IPS-18c (cell line): ENCODE measurements around the gene RNF150.
"Not testable (repeated sequence)": the region's sequence is repeated elsewhere in the genome, so short reads cannot be mapped to it uniquely, and the experiment has no call there.

Source experiments
- H3K4me3 ChIP-seq: 2 replicates; pipeline ENCODE4 v1.7.0; 2013; ENCODE audit warnings: low read depth, mild to moderate bottlenecking, low read length, moderate library complexity; ENCODE audit not compliant: insufficient read depth
- H3K9me3 ChIP-seq: one replicate; pipeline ENCODE4 v1.6.1; 2013; ENCODE audit warnings: mild to moderate bottlenecking, low read length, moderate library complexity; ENCODE audit not compliant: control insufficient read depth, insufficient read depth

Gene RNF150

GRCh38 chr4:141054446-141054845 is 78.8 kb downstream of the RNF150 start:
- no peak overlapping the region for H3K4me3 ChIP-seq
- H3K9me3 ChIP-seq = peaks cover 7% of the 10 kb centered on the region

DNA sequence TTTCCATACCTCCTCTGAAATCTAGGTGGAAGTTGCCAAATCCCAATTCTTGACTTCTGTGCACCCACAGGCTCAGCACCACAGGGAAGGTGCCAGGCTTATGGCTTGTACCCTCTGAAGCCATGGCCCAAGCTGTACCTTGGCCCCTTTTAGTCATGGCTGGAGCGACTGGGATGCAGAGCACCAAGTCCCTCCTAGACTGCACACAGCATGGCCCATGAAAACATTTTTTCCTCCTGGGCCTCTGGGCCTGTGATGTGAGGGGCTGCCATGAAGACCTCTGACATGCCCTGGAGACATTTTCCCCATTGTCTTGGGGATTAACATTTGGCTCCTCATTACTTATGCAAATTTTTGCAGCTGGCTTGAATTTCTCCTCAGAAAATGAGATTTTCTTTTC is 82.3 kb downstream of the RNF150 start:
- not testable (repeated sequence) for H3K9me3 ChIP-seq
- peak overlapping the region; percentile 24; the same call in 1 of the 2 replicates for H3K4me3 ChIP-seq

- H3K9me3 ChIP-seq = peaks cover 5% of the 10 kb centered on the region
- H3K4me3 ChIP-seq = no peak overlapping the region
These were observed 85.9 kb downstream of the RNF150 start for GRCh38 chr4:141047228-141047884.

DNA sequence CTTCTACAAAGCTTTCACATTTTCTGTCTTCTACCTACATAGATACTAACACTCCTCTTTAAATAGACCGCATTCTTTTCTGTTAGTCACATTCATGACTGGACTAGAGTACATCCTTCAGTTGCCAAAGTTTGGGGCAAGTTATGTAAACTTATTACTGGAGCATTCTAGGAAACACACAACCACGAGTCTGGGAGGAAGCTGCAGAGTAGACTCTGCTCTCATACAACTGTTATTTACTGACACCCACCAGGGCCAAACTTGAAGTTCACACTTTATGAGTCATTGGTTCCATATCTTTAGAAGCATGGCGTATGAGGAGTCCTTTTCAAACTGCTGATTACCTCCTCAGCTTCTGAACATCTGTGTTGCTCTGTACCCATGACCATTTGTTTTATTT is 87.0 kb downstream of the RNF150 start:
- Histone ChIP-seq H3K4me3 (no peak overlapping the region), H3K9me3 (peaks cover 5% of the 10 kb centered on the region)

DNA sequence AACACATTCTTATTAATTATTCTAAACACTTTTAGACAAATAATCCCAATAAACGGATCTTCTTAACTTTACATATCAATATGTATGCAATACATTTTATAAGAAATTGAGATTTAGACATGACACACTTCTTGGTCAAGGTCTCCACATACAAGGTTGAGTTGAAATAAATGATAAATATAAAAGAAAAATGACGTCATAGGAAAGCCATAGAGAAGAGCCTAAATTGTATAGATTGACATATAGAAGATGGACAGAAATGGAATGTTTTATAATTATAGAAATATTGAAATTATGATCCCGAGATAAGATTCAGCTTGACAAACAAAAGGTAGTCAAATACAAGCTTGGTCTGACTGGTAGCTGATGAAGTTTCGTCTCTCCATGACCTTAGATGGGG is 87.4 kb downstream of the RNF150 start:
- Histone ChIP-seq H3K9me3 (peaks cover 3% of the 10 kb centered on the region), H3K4me3 (no peak overlapping the region)

DNA sequence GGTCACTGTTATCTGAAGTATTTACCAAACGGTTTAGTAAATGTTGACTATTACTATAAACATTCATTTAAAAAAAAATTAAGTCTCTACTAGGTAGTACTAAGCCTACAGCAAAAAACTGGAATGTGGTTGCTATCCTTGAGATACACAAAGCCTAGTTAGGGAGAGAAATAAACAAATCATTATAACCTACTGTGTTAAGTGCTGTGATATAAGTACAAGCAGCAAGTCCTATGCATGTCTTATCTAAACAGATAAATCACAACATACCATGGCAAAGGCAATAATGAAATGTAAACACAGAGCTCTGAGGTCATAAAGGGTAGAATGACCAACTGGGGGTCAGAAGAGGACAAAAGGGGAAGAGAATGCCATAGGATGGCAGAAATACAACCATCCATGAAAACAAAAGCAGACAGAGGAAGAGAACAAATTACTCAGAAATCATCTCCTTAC is 92.2 kb downstream of the RNF150 start:
- Histone ChIP-seq H3K9me3 (no peaks in the 10 kb centered on the region), H3K4me3 (no peak overlapping the region)

GRCh38 chr4:141039156-141039555 is 94.1 kb downstream of the RNF150 start:
- Histone ChIP-seq H3K9me3 (no peaks in the 10 kb centered on the region), H3K4me3 (no peak overlapping the region)

DNA sequence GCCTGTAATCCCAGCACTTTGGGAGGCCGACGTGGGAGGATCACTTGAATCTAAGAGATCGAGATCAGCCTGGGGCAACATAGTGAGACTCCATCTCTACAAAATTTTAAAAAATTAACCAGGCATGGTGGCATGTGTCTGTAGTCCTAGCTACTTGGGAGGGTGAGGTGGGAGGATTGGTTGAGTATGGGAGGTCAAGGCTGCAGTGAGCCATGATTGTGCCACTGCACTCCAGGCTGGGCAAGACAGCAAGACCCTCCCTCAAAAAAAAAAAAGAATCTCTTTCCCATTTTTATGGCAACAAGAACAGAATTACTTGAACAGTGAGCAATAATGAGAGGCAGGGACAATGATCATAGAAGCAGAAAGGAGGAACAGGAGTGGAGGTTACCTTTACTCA is 94.8 kb downstream of the RNF150 start:
- H3K9me3 ChIP-seq = no peaks in the 10 kb centered on the region

GRCh38 chr4:141037446-141037845 is 95.8 kb downstream of the RNF150 start:
- Histone ChIP-seq H3K4me3 (no peak overlapping the region), H3K9me3 (no peaks in the 10 kb centered on the region)

More for the DNA sequence above, 94.8 kb downstream of the RNF150 start:
- no peak overlapping the region for H3K4me3 ChIP-seq

DNA sequence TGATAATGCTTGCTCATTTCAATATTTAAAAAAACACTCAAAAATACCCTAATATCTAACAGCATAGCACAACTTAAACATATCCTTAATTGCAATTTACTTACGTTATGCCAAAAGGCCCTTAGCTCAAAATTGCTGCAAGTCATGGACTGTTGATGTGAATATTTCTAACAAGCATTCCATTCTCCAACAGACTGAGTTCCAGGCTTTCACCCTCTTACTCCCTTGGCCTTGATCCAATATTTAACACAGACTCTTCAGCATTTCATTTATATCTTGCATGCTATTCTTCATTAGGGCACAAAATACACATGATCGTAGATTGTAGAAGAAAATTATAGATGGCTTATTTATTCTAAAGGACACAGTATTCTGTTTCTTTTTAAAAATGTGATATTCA is 96.5 kb downstream of the RNF150 start:
- Histone ChIP-seq H3K9me3 (no peaks in the 10 kb centered on the region), H3K4me3 (no peak overlapping the region)

- H3K9me3 ChIP-seq = no peaks in the 10 kb centered on the region
- no peak overlapping the region for H3K4me3 ChIP-seq
These were observed 97.3 kb downstream of the RNF150 start for GRCh38 chr4:141035920-141036319.

DNA sequence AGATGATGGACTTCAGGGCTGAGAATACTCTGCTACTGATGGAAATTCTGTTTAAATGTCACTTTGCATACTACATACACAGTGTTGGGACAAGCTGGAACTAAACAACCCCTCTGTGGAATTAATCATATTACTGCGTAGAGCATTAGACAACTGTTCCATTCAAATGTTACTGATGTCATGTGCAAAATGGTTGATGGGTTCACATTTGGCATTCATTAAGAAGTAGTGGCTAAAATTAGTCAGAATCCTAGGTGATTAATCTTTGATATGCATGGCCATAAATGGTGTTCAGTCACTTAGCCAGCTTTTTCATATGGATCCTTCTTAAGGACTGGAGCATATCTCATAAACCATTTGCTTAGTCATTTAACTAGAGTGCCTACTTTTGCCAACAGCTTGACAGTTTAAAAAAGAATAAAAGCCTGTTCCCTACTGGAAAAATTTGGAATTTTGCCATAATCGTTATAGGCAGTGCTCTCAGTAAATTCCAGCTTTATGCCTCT is 105.2 kb downstream of the RNF150 start:
- Histone ChIP-seq H3K4me3 (no peak overlapping the region), H3K9me3 (no peaks in the 10 kb centered on the region)

GRCh38 chr4:141027421-141027820 is 105.8 kb downstream of the RNF150 start:
- Histone ChIP-seq H3K9me3 (no peaks in the 10 kb centered on the region), H3K4me3 (no peak overlapping the region)

- Histone ChIP-seq H3K4me3 (no peak overlapping the region), H3K9me3 (no peaks in the 10 kb centered on the region)
These were observed 106.4 kb downstream of the RNF150 start for GRCh38 chr4:141026900-141027299.

- H3K4me3 ChIP-seq = no peak overlapping the region
- H3K9me3 ChIP-seq = no peaks in the 10 kb centered on the region
These were observed 110.2 kb downstream of the RNF150 start for GRCh38 chr4:141023051-141023450.

DNA sequence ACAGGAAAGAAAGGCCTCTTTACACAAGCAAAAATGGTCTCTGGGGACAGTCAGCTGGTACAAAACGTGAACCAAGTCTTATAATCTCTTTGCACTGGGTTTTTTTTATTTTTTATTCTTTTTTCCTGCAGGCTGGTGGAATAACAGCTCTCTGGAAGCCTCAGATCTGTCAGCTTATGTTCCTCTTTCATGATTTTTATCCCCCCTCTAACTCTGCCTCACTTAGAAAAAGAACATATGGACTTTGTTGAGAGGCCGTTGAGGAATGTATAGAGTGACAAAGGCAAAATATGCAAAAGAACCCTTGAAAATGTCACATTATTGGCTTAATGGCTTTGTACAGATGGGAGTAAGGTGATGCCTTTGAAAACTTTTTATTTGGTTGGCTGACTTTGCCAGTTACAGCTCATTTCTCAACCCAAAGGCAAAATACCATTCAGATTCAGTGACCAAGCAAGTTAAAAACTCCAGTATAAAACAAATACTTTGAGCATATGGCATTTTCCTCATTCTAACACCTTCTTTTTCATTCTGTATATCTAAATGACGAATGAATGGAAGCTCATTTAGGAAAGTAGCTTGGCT is 111.1 kb downstream of the RNF150 start:
- Histone ChIP-seq H3K9me3 (no peaks in the 10 kb centered on the region), H3K4me3 (no peak overlapping the region)

- no peaks in the 10 kb centered on the region for H3K9me3 ChIP-seq
- H3K4me3 ChIP-seq = no peak overlapping the region
These were observed 111.7 kb downstream of the RNF150 start for GRCh38 chr4:141021397-141022110.

DNA sequence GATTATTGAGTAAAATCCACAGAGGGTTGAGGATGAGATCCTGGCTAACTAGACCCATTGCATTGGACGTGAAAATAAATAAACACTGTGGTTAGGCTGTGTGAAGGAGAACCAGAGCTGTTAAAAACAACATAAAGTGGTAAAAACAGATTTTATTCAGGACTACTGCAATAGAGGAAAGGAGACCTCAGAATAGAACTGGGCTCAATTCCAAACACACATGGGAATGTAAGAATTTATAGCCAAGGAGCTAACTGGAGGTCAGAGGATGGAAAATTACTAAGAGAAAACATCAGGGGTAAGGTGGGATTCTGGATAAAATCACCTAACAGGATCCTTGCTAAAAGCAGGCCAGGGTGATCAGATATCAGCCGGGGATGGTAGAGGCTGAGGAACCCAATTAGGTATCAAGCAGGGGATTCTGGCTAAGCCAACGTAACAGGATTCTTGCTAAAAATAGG is 112.4 kb downstream of the RNF150 start:
- Histone ChIP-seq H3K9me3 (no peaks in the 10 kb centered on the region), H3K4me3 (no peak overlapping the region)
